Mucosa of stomach (tissue), 1 donor: ENCODE results near the gene XXYLT1.
"Not testable (repeated sequence)": the region's sequence is repeated elsewhere in the genome, so short reads cannot be mapped to it uniquely, and the experiment has no call there.

Source experiments
- H3K27me3 ChIP-seq: one replicate; pipeline ENCODE4 v1.7.0; 2013; ENCODE audit warnings: mild to moderate bottlenecking, low read length; ENCODE audit not compliant: control insufficient read depth, insufficient read depth
- H3K36me3 ChIP-seq: one replicate; pipeline ENCODE4 v1.7.0; 2013; ENCODE audit warnings: low read length; ENCODE audit not compliant: control insufficient read depth, insufficient read depth
- H3K4me1 ChIP-seq: one replicate; pipeline ENCODE4 v1.7.0; 2013; ENCODE audit warnings: mild to moderate bottlenecking, low read length; ENCODE audit not compliant: control insufficient read depth, insufficient read depth
- H3K4me3 ChIP-seq: one replicate; pipeline ENCODE4 v1.7.0; 2013; ENCODE audit warnings: low read length
- H3K9ac ChIP-seq: one replicate; pipeline ENCODE4 v1.7.0; 2013; ENCODE audit warnings: mild to moderate bottlenecking, low read length, moderate library complexity
- H3K9me3 ChIP-seq: one replicate; pipeline ENCODE4 v1.7.0; 2013; ENCODE audit warnings: mild to moderate bottlenecking, low read length, moderate library complexity; ENCODE audit not compliant: control insufficient read depth
- donor health status: Pancreatic carcinoma.

Gene XXYLT1

GRCh38 chr3:195042743-195043606, 228.0 kb downstream of the XXYLT1 start:
- Histone ChIP-seq H3K4me1 (peaks cover 20% of the 10 kb centered on the region), H3K9me3 (no peaks in the 10 kb centered on the region), H3K36me3 (no peaks in the 10 kb centered on the region), H3K27me3 (no peaks in the 10 kb centered on the region), H3K4me3 (no peak overlapping the region), H3K9ac (no peak overlapping the region)

DNA sequence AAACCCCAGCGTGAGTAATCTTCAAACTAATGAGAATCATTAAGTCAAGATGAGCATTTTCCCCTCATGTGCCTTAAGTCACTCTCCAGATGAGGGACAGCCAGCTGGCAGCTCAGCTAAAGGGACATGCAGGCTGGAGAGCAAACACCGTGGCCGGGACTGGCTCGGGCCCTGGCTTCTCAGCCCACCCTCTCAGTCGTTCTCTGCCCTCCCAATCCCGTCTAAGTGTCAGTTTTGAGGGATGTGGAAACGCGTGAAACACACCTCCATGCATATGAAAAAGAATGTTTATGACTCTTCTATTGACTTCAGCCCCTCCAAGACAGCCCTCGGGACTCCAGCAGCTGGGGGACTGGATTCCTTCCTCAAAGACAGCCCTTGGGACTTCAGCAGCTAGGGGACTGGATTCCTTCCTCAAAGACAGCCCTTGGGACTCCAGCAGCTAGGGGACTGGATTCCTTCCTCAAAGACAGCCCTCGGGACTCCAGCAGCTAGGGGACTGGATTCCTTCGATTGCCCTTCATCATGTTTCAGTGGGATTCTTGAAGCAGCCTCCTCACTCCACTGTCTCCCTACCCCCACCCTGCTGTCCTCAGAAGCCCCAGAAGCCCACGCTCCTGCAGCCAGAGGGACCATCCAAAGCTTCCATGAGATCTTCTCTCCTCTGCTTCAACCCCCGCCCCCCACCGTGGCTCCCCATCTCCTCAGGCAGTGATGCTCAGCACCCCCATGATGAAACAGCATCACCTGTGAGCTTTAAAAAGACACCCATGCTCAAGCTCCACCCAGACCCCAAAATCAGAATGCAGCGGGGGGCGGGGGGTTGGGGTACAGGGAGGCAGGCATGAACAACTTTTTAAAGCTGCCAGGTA, 228.9 kb downstream of the XXYLT1 start:
- Histone ChIP-seq H3K36me3 (no peaks in the 10 kb centered on the region), H3K9ac (no peak overlapping the region), H3K27me3 (no peaks in the 10 kb centered on the region), H3K4me3 (no peak overlapping the region), H3K9me3 (no peaks in the 10 kb centered on the region), H3K4me1 (peaks cover 20% of the 10 kb centered on the region)

DNA sequence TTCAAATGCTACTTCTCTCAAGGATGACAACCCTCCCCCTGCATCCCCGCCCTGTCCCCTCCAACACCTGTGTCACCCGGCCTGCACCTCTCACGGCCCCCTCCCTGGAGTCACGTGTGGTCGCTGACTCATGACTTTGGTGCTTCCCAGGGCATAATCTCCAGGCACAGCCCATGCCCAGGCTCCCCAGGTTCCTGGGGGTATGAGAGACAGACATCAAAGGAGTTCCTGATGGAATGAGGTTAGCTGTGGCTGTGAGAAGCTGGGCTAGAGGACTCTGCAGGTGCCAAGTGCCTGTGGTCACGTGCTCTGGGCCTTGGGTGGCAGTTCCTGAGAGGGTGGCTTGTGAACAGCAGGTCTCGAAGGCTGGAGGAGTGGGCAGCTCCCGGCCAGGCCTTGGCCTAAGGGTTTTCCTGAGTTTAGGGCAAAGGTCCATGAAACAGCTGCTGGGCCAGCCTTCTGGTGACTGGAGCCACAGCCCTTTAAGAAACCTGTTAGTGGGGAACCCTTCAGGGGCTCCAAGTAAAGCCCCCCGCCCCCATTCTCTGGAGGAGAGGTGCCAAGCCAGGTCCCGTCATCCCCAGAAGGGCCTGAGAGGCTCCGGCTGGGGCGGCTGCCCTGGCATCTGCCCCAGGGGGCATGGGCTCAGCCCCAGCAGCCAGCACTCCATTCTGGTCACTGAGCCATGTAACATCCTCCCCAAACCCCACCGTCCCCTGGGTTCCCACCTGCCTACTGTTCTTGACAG, 230.0 kb downstream of the XXYLT1 start:
- H3K36me3 ChIP-seq = no peaks in the 10 kb centered on the region
- peaks cover 20% of the 10 kb centered on the region for H3K4me1 ChIP-seq
- H3K4me3 ChIP-seq = no peak overlapping the region
- H3K27me3 ChIP-seq = no peaks in the 10 kb centered on the region
- H3K9me3 ChIP-seq = no peaks in the 10 kb centered on the region
- no peak overlapping the region for H3K9ac ChIP-seq

DNA sequence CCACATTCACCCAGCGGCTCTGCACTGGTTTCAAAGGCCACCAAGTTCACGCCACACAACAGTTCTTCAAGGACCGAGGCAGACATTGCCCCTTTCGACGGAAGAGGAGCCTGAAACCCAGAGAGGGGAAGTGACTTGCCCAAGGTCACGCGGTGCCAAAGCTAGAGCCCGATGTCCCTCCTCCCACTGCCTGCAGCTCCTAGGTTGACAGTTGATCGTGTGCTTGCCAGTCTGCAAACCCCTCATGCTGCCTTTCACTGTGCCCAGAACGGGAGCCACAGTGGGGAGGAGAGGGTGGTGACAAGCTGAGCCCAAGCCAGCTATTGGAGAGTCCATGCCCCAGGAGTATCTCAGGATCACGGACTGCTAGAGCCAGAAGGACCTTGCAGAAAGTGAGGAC, 230.9 kb downstream of the XXYLT1 start:
- Histone ChIP-seq H3K9me3 (no peaks in the 10 kb centered on the region), H3K4me1 (peaks cover 20% of the 10 kb centered on the region), H3K9ac (no peak overlapping the region), H3K36me3 (no peaks in the 10 kb centered on the region), H3K4me3 (no peak overlapping the region), H3K27me3 (no peaks in the 10 kb centered on the region)

DNA sequence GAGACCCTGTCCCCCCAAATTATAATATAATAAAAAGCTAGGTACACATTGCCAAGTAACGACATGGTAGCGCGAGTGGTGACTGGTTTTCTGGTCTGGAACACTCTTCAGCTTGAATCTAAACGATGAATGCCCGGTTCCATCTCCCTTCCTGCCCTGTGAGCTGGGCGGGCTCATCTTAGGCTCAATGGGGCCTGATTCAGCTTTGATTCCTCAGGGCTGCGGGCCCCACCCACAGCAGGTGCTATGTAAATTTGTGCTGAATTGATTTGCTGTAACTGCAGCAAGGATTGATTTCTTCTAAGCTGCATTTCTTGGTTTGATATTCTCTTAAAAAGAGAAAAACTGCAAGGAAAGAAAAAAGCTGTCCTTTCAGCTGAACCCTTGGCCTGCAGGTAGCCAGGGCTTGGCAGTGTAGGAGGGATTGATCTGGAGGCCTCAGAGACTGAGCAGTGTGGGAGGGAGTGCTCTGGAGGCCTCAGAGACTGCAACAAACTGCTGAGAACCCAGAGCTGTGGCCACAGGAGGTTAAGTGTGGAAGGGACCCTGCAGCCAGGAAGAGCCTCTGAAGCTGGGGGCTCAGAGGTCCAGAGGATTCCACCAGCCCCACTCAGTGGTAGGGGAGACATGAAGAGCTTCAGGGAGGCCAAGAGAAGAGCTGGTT, 231.6 kb downstream of the XXYLT1 start:
- Histone ChIP-seq H3K36me3 (no peaks in the 10 kb centered on the region), H3K4me1 (peaks cover 26% of the 10 kb centered on the region), H3K27me3 (no peaks in the 10 kb centered on the region), H3K9ac (peak overlapping the region; percentile 40), H3K4me3 (no peak overlapping the region), H3K9me3 (no peaks in the 10 kb centered on the region)

DNA sequence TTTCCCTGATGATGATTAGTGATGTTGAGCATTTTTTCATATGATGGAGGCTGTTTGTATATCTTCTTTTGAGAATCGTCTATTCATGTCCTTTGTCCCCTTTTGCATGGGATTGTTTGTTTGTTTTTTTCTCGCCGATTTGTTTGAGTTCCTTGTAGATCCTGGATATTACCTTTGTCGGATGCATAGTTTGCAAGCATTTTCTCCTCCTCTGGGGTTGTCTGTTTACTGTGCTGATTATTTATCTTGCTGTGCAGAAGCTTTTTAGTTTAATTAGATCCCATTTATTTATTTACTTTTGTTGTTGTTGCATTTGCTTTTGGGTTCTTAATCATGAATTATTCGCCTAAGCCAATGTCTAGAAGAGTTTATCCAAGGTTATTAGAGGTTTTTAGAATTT, 232.8 kb downstream of the XXYLT1 start:
- peaks cover 38% of the 10 kb centered on the region for H3K4me1 ChIP-seq

DNA sequence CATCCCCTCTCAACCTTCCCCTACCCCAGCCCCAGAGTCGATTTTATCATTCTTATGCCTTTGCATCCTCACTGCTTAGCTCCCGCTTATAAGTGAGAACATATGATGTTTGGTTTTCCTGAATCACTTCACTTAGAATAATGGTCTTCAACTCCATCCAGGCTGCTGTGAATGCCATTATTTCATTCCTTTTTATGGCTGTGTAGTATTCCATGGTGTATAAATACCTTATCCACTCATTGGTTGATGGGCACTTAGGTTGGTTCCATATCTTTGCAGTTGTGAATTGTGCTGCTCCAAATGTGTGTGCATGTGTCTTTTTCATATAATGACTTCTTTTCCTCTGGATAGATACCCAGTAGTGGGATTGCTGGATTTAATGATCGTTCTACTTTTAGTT, 233.4 kb downstream of the XXYLT1 start:
- H3K27me3 ChIP-seq, H3K9me3 ChIP-seq, H3K4me3 ChIP-seq, H3K9ac ChIP-seq, H3K36me3 ChIP-seq: not testable (repeated sequence)
- peaks cover 44% of the 10 kb centered on the region for H3K4me1 ChIP-seq

More for the DNA sequence above, 232.8 kb downstream of the XXYLT1 start:
- Histone ChIP-seq H3K9me3 (no peaks in the 10 kb centered on the region), H3K9ac (no peak overlapping the region), H3K4me3 (no peak overlapping the region), H3K27me3 (no peaks in the 10 kb centered on the region), H3K36me3 (no peaks in the 10 kb centered on the region)

- Histone ChIP-seq H3K4me1 (peaks cover 50% of the 10 kb centered on the region), H3K9me3 (no peaks in the 10 kb centered on the region), H3K9ac (no peak overlapping the region), H3K27me3 (no peaks in the 10 kb centered on the region), H3K4me3 (no peak overlapping the region), H3K36me3 (no peaks in the 10 kb centered on the region)
Measured at GRCh38 chr3:195036974-195037373, 234.0 kb downstream of the XXYLT1 start.

DNA sequence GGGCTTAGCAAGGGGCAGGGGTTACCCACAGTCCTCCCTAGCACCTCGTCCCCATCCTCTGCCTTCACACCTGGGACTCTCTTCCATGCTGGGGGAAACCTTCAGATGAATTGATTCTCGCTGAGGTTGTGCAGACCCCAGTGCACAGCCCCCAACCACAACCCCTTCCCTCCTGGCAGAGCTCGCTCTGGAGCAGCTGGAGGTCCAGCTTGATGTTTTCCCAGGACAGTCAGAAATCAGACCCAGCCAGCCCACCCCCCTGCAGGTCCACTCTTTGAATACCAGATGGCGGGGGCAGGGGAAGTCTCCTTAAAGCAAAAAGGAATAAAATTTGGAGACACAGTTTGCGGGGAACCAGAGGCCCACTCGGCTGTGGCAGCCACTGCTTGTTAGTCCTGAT, 234.4 kb downstream of the XXYLT1 start:
- no peak overlapping the region for H3K4me3 ChIP-seq
- no peaks in the 10 kb centered on the region for H3K9me3 ChIP-seq
- no peak overlapping the region for H3K9ac ChIP-seq
- H3K4me1 ChIP-seq = peaks cover 54% of the 10 kb centered on the region
- no peaks in the 10 kb centered on the region for H3K36me3 ChIP-seq
- H3K27me3 ChIP-seq = no peaks in the 10 kb centered on the region

- no peaks in the 10 kb centered on the region for H3K27me3 ChIP-seq
- H3K4me3 ChIP-seq = no peak overlapping the region
- H3K36me3 ChIP-seq = no peaks in the 10 kb centered on the region
- H3K9me3 ChIP-seq = no peaks in the 10 kb centered on the region
- H3K4me1 ChIP-seq = peaks cover 57% of the 10 kb centered on the region
- H3K9ac ChIP-seq = no peak overlapping the region
Measured at GRCh38 chr3:195036203-195036505, 234.8 kb downstream of the XXYLT1 start.

GRCh38 chr3:195035345-195036202, 235.4 kb downstream of the XXYLT1 start:
- Histone ChIP-seq H3K4me1 (peaks cover 57% of the 10 kb centered on the region), H3K9me3 (no peaks in the 10 kb centered on the region), H3K9ac (no peak overlapping the region), H3K36me3 (no peaks in the 10 kb centered on the region), H3K4me3 (no peak overlapping the region), H3K27me3 (no peaks in the 10 kb centered on the region)
